Endodermal cell (in vitro differentiated cells): ENCODE measurements around the gene MEX3A. TPM values are rescaled to one million over a fixed set of nuclear protein-coding genes. Genes with fewer than 3 reads are reported as not detected.
"Not testable (repeated sequence)": the region's sequence is repeated elsewhere in the genome, so short reads cannot be mapped to it uniquely, and the experiment has no call there.

Source experiments
- DNase-seq: peaks from one replicate; pipeline ENCODE4 v3.0.0-alpha.2; 2017
- H3K27ac ChIP-seq: 2 replicates; pipeline ENCODE4 v1.5.1; 2013; ENCODE audit warnings: mild to moderate bottlenecking, low read depth, low read length, moderate library complexity
- H3K27me3 ChIP-seq: 2 replicates; pipeline ENCODE4 v1.6.1; 2013; ENCODE audit warnings: mild to moderate bottlenecking, low read length, moderate library complexity; ENCODE audit not compliant: insufficient read depth, control insufficient read depth, poor library complexity, severe bottlenecking
- H3K36me3 ChIP-seq: 2 replicates; pipeline ENCODE4 v1.7.0; 2013; ENCODE audit warnings: mild to moderate bottlenecking, low read length, moderate library complexity; ENCODE audit not compliant: control insufficient read depth, insufficient read depth
- H3K4me1 ChIP-seq: one replicate; pipeline ENCODE4 v1.7.0; 2013; ENCODE audit warnings: low read length; ENCODE audit not compliant: control insufficient read depth, insufficient read depth
- H3K4me3 ChIP-seq: 2 replicates; pipeline ENCODE4 v1.5.1; 2013; ENCODE audit warnings: mild to moderate bottlenecking, low read length, moderate library complexity
- H3K9ac ChIP-seq: 2 replicates; pipeline ENCODE4 v1.6.1; 2013; ENCODE audit warnings: mild to moderate bottlenecking, low read length, moderate library complexity; ENCODE audit not compliant: poor library complexity, severe bottlenecking; ENCODE audit errors: extremely low read depth
- H3K9me3 ChIP-seq: 2 replicates; pipeline ENCODE4 v1.6.1; 2013; ENCODE audit warnings: mild to moderate bottlenecking, low read length, moderate library complexity; ENCODE audit not compliant: control insufficient read depth
- H3K27ac Mint-ChIP-seq: 2 replicates; pipeline ENCODE4 v1.8.0; 2020; ENCODE audit warnings: mixed read lengths
- H3K27me3 Mint-ChIP-seq: 2 replicates; pipeline ENCODE4 v1.8.0; 2021; ENCODE audit warnings: mild to moderate bottlenecking, mixed read lengths; ENCODE audit not compliant: insufficient read depth
- H3K36me3 Mint-ChIP-seq: 2 replicates; pipeline ENCODE4 v1.8.0; 2020; ENCODE audit warnings: low read depth, mixed read lengths
- H3K4me1 Mint-ChIP-seq: 2 replicates; pipeline ENCODE4 v1.8.0; 2020; ENCODE audit warnings: mixed read lengths
- H3K4me3 Mint-ChIP-seq: 2 replicates; pipeline ENCODE4 v1.8.0; 2020; ENCODE audit warnings: mild to moderate bottlenecking, moderate library complexity, mixed read lengths
- H3K9me3 Mint-ChIP-seq: 2 replicates; pipeline ENCODE4 v1.8.0; 2020; ENCODE audit warnings: mild to moderate bottlenecking, mixed read lengths
- CTCF ChIP-seq: fragments of 200-600 bp; sonication (generic); conservative IDR thresholded peaks from 2 replicates; pipeline ENCODE4 v1.5.0; 2021; ENCODE audit warnings: antibody characterized with exemption, mild to moderate bottlenecking
- WGBS, 2 experiments: methylation state at CpG; one replicate each; pipeline versions ENCODE4 v1.1.5 to v1.1.7; 2013; ENCODE audit warnings: missing lambda C conversion rate in 2 of 2, mixed read lengths in 1 of 2; ENCODE audit not compliant: insufficient coverage in 1 of 2, insufficient read length in 1 of 2; 5-methylcytosine and 5-hydroxymethylcytosine counted together
- total RNA-seq, 2 donors: library from RNA; stranded (reverse); fragmentation: NEBNext Ultra II Directional in 1 of 2; extraction: Animal tissue kit (Norgen Biotek cat#: 25700) in 1 of 2; gene quantifications; 2 replicates in 1 of 2; 3 replicates in 1 of 2; pipeline ENCODE4 v1.2.1, GENCODE V29; 2021

Gene MEX3A
- total RNA-seq, 2 donors from 2014 or later, result 91.8 to 94.3 TPM

GRCh38 chr1:156122086-156122485 lies 39.8 kb upstream of the MEX3A start:
- no peak for DNase-seq
- Mint-ChIP-seq H3K27me3 (no peaks in the 10 kb centered on the region), H3K9me3 (no peaks in the 10 kb centered on the region), H3K4me1 (peaks cover 38% of the 10 kb centered on the region), H3K4me3 (no peak overlapping the region), H3K27ac (no peak overlapping the region), H3K36me3 (peaks cover 5% of the 10 kb centered on the region)
- no peak overlapping the region for H3K4me3 ChIP-seq
- H3K9me3 ChIP-seq, result no peaks in the 10 kb centered on the region
- WGBS, 2 experiments, result 91 to 94% methylated on average over 2 to 3 of the region's 4 CpGs
- no peaks in the 10 kb centered on the region for H3K27me3 ChIP-seq
- H3K9ac ChIP-seq, result peak overlapping the region; percentile 7
- H3K36me3 ChIP-seq, result peaks cover 29% of the 10 kb centered on the region
- peak overlapping the region; percentile 92 for H3K27ac ChIP-seq
- no peak for TF ChIP-seq CTCF
- peaks cover 28% of the 10 kb centered on the region for H3K4me1 ChIP-seq

GRCh38 chr1:156121457-156121856 lies 39.2 kb upstream of the MEX3A start:
- H3K27ac Mint-ChIP-seq, result peak overlapping the region; percentile 58
- H3K27ac ChIP-seq, result no peak overlapping the region
- peaks cover 5% of the 10 kb centered on the region for H3K36me3 Mint-ChIP-seq
- H3K4me1 ChIP-seq, result peaks cover 28% of the 10 kb centered on the region
- no peaks in the 10 kb centered on the region for H3K9me3 ChIP-seq
- no peaks in the 10 kb centered on the region for H3K9me3 Mint-ChIP-seq
- peaks cover 38% of the 10 kb centered on the region for H3K4me1 Mint-ChIP-seq
- H3K9ac ChIP-seq, result no peak overlapping the region
- peaks cover 29% of the 10 kb centered on the region for H3K36me3 ChIP-seq
- H3K4me3 Mint-ChIP-seq, result no peak overlapping the region
- no peak overlapping the region for H3K4me3 ChIP-seq
- no peaks in the 10 kb centered on the region for H3K27me3 Mint-ChIP-seq
- no peak for DNase-seq
- no peak for TF ChIP-seq CTCF
- H3K27me3 ChIP-seq, result no peaks in the 10 kb centered on the region
- 92% methylated on average over 4 of the region's 4 CpGs; no CpG with 5 or more reads in 1 of the 2 experiments for WGBS, 2 experiments

- WGBS, 2 experiments, result 60 to 75% methylated on average over 1 to 4 of the region's 4 CpGs
- not testable (repeated sequence) for H3K27me3 Mint-ChIP-seq, H3K27ac Mint-ChIP-seq, H3K9me3 ChIP-seq, H3K9me3 Mint-ChIP-seq, H3K27me3 ChIP-seq, H3K9ac ChIP-seq, H3K4me3 ChIP-seq, H3K27ac ChIP-seq, DNase-seq, H3K4me3 Mint-ChIP-seq, H3K36me3 Mint-ChIP-seq
- Histone ChIP-seq H3K4me1 (peaks cover 28% of the 10 kb centered on the region), H3K36me3 (peaks cover 29% of the 10 kb centered on the region)
- H3K4me1 Mint-ChIP-seq, result peaks cover 38% of the 10 kb centered on the region
These were observed 38.7 kb upstream of the MEX3A start for GRCh38 chr1:156121005-156121404.

- H3K27ac Mint-ChIP-seq, result no peak overlapping the region
- 92% methylated on average over 3 of the region's 3 CpGs for WGBS, 2 experiments
- H3K4me3 ChIP-seq, result no peak overlapping the region
These were observed 38.1 kb upstream of the MEX3A start for GRCh38 chr1:156120318-156120717.

More at GRCh38 chr1:156120318-156120717, 38.1 kb upstream of the MEX3A start:
- Histone ChIP-seq H3K9me3 (no peaks in the 10 kb centered on the region), H3K9ac (no peak overlapping the region), H3K27me3 (no peaks in the 10 kb centered on the region), H3K36me3 (peaks cover 29% of the 10 kb centered on the region), H3K27ac (no peak overlapping the region), H3K4me1 (peaks cover 28% of the 10 kb centered on the region)
- Mint-ChIP-seq H3K4me1 (peaks cover 45% of the 10 kb centered on the region), H3K36me3 (peaks cover 5% of the 10 kb centered on the region), H3K9me3 (no peaks in the 10 kb centered on the region), H3K4me3 (no peak overlapping the region), H3K27me3 (peaks cover 2% of the 10 kb centered on the region)
- TF ChIP-seq CTCF, result no peak
- no peak for DNase-seq
